K562 (cell line): ENCODE results near the gene DIPK1B. TPM values are rescaled to one million over a fixed set of nuclear protein-coding genes. Genes with fewer than 3 reads are reported as not detected.

ENCODE experiments used
- FIP1L1 ChIP-seq: fragments of 200-400 bp; formaldehyde crosslinking; IDR thresholded peaks from 2 replicates; pipeline ENCODE4 v1.6.1; 2018; ENCODE audit warnings: mild to moderate bottlenecking, low read depth, low read length; ENCODE audit not compliant: poor library complexity, severe bottlenecking
- GATAD2A ChIP-seq: fragments of 450-650 bp; IDR thresholded peaks from 2 replicates; pipeline ENCODE4 v1.6.1; 2017
- MYC ChIP-seq, 2 experiments: fragments of 250-450 bp in 1 of 2; sonication (Bioruptor Pico) in 1 of 2; IDR thresholded peaks; 2 replicates each; pipeline versions ENCODE4 v1.5.1 to v1.6.1; 2012 to 2021; ENCODE audit warnings: low read depth in 2 of 2, borderline replicate concordance in 1 of 2, improper control_type of control experiment in 1 of 2, low read length in 1 of 2, mild to moderate bottlenecking in 1 of 2, moderate library complexity in 1 of 2
- RBFOX2 ChIP-seq: fragments of 200-400 bp; formaldehyde crosslinking; IDR thresholded peaks from 2 replicates; pipeline ENCODE4 v1.6.1; 2017; ENCODE audit warnings: low read depth, mild to moderate bottlenecking, low read length, moderate library complexity
- TBP ChIP-seq: optimal IDR thresholded peaks from 2 replicates; pipeline ENCODE3; 2011; ENCODE audit warnings: low read depth, low read length, improper control_type of control experiment
- THRA ChIP-seq: fragments of 450-650 bp; IDR thresholded peaks from 2 replicates; pipeline ENCODE4 v1.6.1; 2017; ENCODE audit warnings: mild to moderate bottlenecking, moderate library complexity
- ZBTB17 ChIP-seq: fragments of 450-650 bp; formaldehyde crosslinking; IDR thresholded peaks from 2 replicates; pipeline ENCODE4 v1.4.0; 2020; ENCODE audit warnings: mild to moderate bottlenecking
- ZNF589 ChIP-seq: fragments of 200-800 bp; sonication (Bioruptor generic); IDR thresholded peaks from 2 replicates; pipeline ENCODE4 v1.6.1; 2016; ENCODE audit warnings: low read depth, missing genetic modification characterization, missing compliant biosample characterization
- polyA plus RNA-seq, 8 experiments: library from polyadenylated mRNA; depleted of rRNA in 4 of 8; stranded (reverse) in 5 of 8; unstranded in 3 of 8; fragments of >200 nt; fragmentation: Nextera tagmentation in 2 of 8; fragmentation: Illumina TruSeq in 1 of 8; extraction: Ambion mirVana in 2 of 8; extraction: Trizol in 1 of 8; gene quantifications; 2 replicates each; pipeline versions ENCODE4 v1.2.1 to v1.2.3, GENCODE V29; 2011 to 2014; ENCODE audit warnings: inconsistent platforms in 1 of 8, missing spikeins in 1 of 8
- total RNA-seq, 7 experiments: library from RNA; depleted of rRNA in 6 of 7; stranded (reverse); fragments of >200 nt in 6 of 7; fragmentation: Illumina TruSeq in 2 of 7; extraction: Trizol in 2 of 7; gene quantifications; 2 replicates each; pipeline versions ENCODE4 v1.2.1 to v1.2.3, GENCODE V29; 2011 to 2021; ENCODE audit warnings: low replicate concordance in 1 of 7
- TF ChIP-seq, protein P1 (sequence below): sonication (generic); formaldehyde crosslinking; IDR thresholded peaks from 2 replicates; pipeline ENCODE4 v1.8.1; 2023; ENCODE audit warnings: mild to moderate bottlenecking, missing genetic modification reagents
- TF ChIP-seq, protein P2 (sequence below): fragments of 200-600 bp; sonication (generic); IDR thresholded peaks from one replicate; pipeline ENCODE4 v1.6.1; 2012; ENCODE audit warnings: mild to moderate bottlenecking, low read depth, low read length, inconsistent platforms
- TF ChIP-seq, protein P3 (sequence below): fragments of 250-450 bp; sonication (Bioruptor Pico); IDR thresholded peaks from 2 replicates; pipeline ENCODE4 v1.8.0; 2022; ENCODE audit warnings: moderate library complexity, mild to moderate bottlenecking, inconsistent platforms
- TF ChIP-seq, protein P4 (sequence below): sonication (generic); formaldehyde crosslinking; IDR thresholded peaks from 2 replicates; pipeline ENCODE4 v1.8.0; 2022; ENCODE audit warnings: mild to moderate bottlenecking, missing genetic modification reagents

The DIPK1B gene
- total and polyA plus RNA-seq, 9 of the 15 experiments (the other 6 are each of a cell fraction or from before 2014, with no cell fraction given) = 0.08 to 22.3 (median 5.9) TPM

GRCh38 chr9:136722969-136723356 is 10.6 kb downstream of the DIPK1B start (continued):
- TF ChIP-seq, protein P1, sequence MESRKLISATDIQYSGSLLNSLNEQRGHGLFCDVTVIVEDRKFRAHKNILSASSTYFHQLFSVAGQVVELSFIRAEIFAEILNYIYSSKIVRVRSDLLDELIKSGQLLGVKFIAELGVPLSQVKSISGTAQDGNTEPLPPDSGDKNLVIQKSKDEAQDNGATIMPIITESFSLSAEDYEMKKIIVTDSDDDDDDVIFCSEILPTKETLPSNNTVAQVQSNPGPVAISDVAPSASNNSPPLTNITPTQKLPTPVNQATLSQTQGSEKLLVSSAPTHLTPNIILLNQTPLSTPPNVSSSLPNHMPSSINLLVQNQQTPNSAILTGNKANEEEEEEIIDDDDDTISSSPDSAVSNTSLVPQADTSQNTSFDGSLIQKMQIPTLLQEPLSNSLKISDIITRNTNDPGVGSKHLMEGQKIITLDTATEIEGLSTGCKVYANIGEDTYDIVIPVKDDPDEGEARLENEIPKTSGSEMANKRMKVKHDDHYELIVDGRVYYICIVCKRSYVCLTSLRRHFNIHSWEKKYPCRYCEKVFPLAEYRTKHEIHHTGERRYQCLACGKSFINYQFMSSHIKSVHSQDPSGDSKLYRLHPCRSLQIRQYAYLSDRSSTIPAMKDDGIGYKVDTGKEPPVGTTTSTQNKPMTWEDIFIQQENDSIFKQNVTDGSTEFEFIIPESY (CRISPR knock-in tag) = peak; percentile 99
- TF ChIP-seq, protein P2, sequence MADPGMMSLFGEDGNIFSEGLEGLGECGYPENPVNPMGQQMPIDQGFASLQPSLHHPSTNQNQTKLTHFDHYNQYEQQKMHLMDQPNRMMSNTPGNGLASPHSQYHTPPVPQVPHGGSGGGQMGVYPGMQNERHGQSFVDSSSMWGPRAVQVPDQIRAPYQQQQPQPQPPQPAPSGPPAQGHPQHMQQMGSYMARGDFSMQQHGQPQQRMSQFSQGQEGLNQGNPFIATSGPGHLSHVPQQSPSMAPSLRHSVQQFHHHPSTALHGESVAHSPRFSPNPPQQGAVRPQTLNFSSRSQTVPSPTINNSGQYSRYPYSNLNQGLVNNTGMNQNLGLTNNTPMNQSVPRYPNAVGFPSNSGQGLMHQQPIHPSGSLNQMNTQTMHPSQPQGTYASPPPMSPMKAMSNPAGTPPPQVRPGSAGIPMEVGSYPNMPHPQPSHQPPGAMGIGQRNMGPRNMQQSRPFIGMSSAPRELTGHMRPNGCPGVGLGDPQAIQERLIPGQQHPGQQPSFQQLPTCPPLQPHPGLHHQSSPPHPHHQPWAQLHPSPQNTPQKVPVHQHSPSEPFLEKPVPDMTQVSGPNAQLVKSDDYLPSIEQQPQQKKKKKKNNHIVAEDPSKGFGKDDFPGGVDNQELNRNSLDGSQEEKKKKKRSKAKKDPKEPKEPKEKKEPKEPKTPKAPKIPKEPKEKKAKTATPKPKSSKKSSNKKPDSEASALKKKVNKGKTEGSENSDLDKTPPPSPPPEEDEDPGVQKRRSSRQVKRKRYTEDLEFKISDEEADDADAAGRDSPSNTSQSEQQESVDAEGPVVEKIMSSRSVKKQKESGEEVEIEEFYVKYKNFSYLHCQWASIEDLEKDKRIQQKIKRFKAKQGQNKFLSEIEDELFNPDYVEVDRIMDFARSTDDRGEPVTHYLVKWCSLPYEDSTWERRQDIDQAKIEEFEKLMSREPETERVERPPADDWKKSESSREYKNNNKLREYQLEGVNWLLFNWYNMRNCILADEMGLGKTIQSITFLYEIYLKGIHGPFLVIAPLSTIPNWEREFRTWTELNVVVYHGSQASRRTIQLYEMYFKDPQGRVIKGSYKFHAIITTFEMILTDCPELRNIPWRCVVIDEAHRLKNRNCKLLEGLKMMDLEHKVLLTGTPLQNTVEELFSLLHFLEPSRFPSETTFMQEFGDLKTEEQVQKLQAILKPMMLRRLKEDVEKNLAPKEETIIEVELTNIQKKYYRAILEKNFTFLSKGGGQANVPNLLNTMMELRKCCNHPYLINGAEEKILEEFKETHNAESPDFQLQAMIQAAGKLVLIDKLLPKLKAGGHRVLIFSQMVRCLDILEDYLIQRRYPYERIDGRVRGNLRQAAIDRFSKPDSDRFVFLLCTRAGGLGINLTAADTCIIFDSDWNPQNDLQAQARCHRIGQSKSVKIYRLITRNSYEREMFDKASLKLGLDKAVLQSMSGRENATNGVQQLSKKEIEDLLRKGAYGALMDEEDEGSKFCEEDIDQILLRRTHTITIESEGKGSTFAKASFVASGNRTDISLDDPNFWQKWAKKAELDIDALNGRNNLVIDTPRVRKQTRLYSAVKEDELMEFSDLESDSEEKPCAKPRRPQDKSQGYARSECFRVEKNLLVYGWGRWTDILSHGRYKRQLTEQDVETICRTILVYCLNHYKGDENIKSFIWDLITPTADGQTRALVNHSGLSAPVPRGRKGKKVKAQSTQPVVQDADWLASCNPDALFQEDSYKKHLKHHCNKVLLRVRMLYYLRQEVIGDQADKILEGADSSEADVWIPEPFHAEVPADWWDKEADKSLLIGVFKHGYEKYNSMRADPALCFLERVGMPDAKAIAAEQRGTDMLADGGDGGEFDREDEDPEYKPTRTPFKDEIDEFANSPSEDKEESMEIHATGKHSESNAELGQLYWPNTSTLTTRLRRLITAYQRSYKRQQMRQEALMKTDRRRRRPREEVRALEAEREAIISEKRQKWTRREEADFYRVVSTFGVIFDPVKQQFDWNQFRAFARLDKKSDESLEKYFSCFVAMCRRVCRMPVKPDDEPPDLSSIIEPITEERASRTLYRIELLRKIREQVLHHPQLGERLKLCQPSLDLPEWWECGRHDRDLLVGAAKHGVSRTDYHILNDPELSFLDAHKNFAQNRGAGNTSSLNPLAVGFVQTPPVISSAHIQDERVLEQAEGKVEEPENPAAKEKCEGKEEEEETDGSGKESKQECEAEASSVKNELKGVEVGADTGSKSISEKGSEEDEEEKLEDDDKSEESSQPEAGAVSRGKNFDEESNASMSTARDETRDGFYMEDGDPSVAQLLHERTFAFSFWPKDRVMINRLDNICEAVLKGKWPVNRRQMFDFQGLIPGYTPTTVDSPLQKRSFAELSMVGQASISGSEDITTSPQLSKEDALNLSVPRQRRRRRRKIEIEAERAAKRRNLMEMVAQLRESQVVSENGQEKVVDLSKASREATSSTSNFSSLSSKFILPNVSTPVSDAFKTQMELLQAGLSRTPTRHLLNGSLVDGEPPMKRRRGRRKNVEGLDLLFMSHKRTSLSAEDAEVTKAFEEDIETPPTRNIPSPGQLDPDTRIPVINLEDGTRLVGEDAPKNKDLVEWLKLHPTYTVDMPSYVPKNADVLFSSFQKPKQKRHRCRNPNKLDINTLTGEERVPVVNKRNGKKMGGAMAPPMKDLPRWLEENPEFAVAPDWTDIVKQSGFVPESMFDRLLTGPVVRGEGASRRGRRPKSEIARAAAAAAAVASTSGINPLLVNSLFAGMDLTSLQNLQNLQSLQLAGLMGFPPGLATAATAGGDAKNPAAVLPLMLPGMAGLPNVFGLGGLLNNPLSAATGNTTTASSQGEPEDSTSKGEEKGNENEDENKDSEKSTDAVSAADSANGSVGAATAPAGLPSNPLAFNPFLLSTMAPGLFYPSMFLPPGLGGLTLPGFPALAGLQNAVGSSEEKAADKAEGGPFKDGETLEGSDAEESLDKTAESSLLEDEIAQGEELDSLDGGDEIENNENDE = peak; percentile 41
- TF ChIP-seq FIP1L1 = peak; percentile 98
- TF ChIP-seq THRA = no peak
- TF ChIP-seq, protein P3, sequence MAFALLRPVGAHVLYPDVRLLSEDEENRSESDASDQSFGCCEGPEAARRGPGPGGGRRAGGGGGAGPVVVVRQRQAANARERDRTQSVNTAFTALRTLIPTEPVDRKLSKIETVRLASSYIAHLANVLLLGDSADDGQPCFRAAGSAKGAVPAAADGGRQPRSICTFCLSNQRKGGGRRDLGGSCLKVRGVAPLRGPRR (CRISPR knock-in tag) = no peak
- no peak for TF ChIP-seq GATAD2A
- no peak for TF ChIP-seq ZNF589 (CRISPR knock-in tag)
- no peak for TF ChIP-seq TBP
- no peak for TF ChIP-seq ZBTB17 (CRISPR knock-in tag)
- TF ChIP-seq MYC (IDR thresholded peaks at IDR 0.05; ENCODE audit: low read depth, low read length) = no peak
- TF ChIP-seq MYC (CRISPR knock-in tag; IDR thresholded peaks at IDR 0.05; ENCODE audit: borderline replicate concordance, low read depth) = no peak
- peak; percentile 59 for TF ChIP-seq RBFOX2
- TF ChIP-seq, protein P4, sequence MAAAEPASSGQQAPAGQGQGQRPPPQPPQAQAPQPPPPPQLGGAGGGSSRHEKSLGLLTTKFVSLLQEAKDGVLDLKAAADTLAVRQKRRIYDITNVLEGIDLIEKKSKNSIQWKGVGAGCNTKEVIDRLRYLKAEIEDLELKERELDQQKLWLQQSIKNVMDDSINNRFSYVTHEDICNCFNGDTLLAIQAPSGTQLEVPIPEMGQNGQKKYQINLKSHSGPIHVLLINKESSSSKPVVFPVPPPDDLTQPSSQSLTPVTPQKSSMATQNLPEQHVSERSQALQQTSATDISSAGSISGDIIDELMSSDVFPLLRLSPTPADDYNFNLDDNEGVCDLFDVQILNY (CRISPR knock-in tag) = no peak
